ENCODE data around the gene SLAIN2. TPM values are rescaled to one million over a fixed set of nuclear protein-coding genes. Genes with fewer than 3 reads are reported as not detected.

The SLAIN2 gene
- total RNA-seq, 1 experiment from 2014 or later: 12.5 TPM

- Histone ChIP-seq H3K79me2 (ENCODE audit: low read length) (peaks cover 65% of the 10 kb centered on the region), H3K9ac (ENCODE audit: low read length) (no peak overlapping the region), H3K9me3 (ENCODE audit: low read length) (no peaks in the 10 kb centered on the region), H4K20me1 (ENCODE audit: low read length) (no peaks in the 10 kb centered on the region), H3F3A (ENCODE audit: low read length, unreplicated experiment) (no peaks in the 10 kb centered on the region), H3K9me2 (replicated peaks; ENCODE audit: low read length) (no peaks in the 10 kb centered on the region), H2AFZ (ENCODE audit: low read length) (no peak overlapping the region), H3K36me3 (ENCODE audit: low read depth, low read length) (no peaks in the 10 kb centered on the region), H3K4me1 (ENCODE audit: insufficient read depth, low read length) (0 out of 2 replicates have a peak, but pooled peaks cover 5% of the 10 kb centered on the region), H3K4me2 (ENCODE audit: low read length) (no peak overlapping the region), H3K27me3 (ENCODE audit: low read length) (no peaks in the 10 kb centered on the region), H3K4me3 (ENCODE audit: low read length) (no peak overlapping the region), H3K27ac (ENCODE audit: low read length) (no peak overlapping the region)
- no TSS peak for BruUV-seq (replicated peaks)
- DNase-seq (no peak), ATAC-seq (no peak)
- TF ChIP-seq EZH2phosphoT487 (IDR thresholded peaks at IDR 0.05; ENCODE audit: borderline replicate concordance, low read length): no peak
- TF ChIP-seq CTCF (conservative IDR thresholded peaks at IDR 0.05; ENCODE audit: low read depth, low read length): no peak
- TF ChIP-seq EZH2 (IDR thresholded peaks at IDR 0.05; ENCODE audit: low read length, unreplicated experiment): no peak
- ChIA-PET CTCF (no interaction called here), POLR2A (ENCODE audit: unreplicated experiment) (no interaction called here)
- intact Hi-C loops (cut with micrococcal nuclease): no loop called here
These were observed 15.0 kb downstream of the SLAIN2 start for GRCh38 chr4:48356355-48356754.

- intact Hi-C loops (cut with micrococcal nuclease): no loop called here
- H3K9me2 ChIP-seq (replicated peaks; ENCODE audit: low read length): no peaks in the 10 kb centered on the region
- no peaks in the 10 kb centered on the region for H3K9me3 ChIP-seq (ENCODE audit: low read length)
- POLR2A ChIA-PET (ENCODE audit: unreplicated experiment): no interaction called here
- no peak overlapping the region for H2AFZ ChIP-seq (ENCODE audit: low read length)
- DNase-seq: no peak
- no peaks in the 10 kb centered on the region for H4K20me1 ChIP-seq (ENCODE audit: low read length)
- no peak overlapping the region for H3K9ac ChIP-seq (ENCODE audit: low read length)
- BruUV-seq (replicated peaks): no TSS peak
- CTCF ChIA-PET: no interaction called here
- no peak for ATAC-seq
- H3K79me2 ChIP-seq (ENCODE audit: low read length): peaks cover 34% of the 10 kb centered on the region
- H3K4me1 ChIP-seq (ENCODE audit: insufficient read depth, low read length): 0 out of 2 replicates have a peak, but pooled peaks cover 5% of the 10 kb centered on the region
- no peaks in the 10 kb centered on the region for H3K27me3 ChIP-seq (ENCODE audit: low read length)
- no peaks in the 10 kb centered on the region for H3F3A ChIP-seq (ENCODE audit: low read length, unreplicated experiment)
- TF ChIP-seq EZH2phosphoT487 (IDR thresholded peaks at IDR 0.05; ENCODE audit: borderline replicate concordance, low read length) (no peak), EZH2 (IDR thresholded peaks at IDR 0.05; ENCODE audit: low read length, unreplicated experiment) (no peak), CTCF (conservative IDR thresholded peaks at IDR 0.05; ENCODE audit: low read depth, low read length) (no peak)
- H3K4me3 ChIP-seq (ENCODE audit: low read length): no peak overlapping the region
- no peaks in the 10 kb centered on the region for H3K36me3 ChIP-seq (ENCODE audit: low read depth, low read length)
- no peak overlapping the region for H3K27ac ChIP-seq (ENCODE audit: low read length)
- H3K4me2 ChIP-seq (ENCODE audit: low read length): no peak overlapping the region
These were observed 19.1 kb downstream of the SLAIN2 start for GRCh38 chr4:48360285-48361011.

- Histone ChIP-seq H3K27ac (ENCODE audit: low read length) (no peak overlapping the region), H3K9me2 (replicated peaks; ENCODE audit: low read length) (no peaks in the 10 kb centered on the region), H3K9me3 (ENCODE audit: low read length) (no peaks in the 10 kb centered on the region), H4K20me1 (ENCODE audit: low read length) (no peaks in the 10 kb centered on the region), H3K4me3 (ENCODE audit: low read length) (no peak overlapping the region), H2AFZ (ENCODE audit: low read length) (no peak overlapping the region), H3K4me2 (ENCODE audit: low read length) (no peak overlapping the region), H3F3A (ENCODE audit: low read length, unreplicated experiment) (no peaks in the 10 kb centered on the region), H3K36me3 (ENCODE audit: low read depth, low read length) (no peaks in the 10 kb centered on the region), H3K27me3 (ENCODE audit: low read length) (no peaks in the 10 kb centered on the region), H3K79me2 (ENCODE audit: low read length) (peaks cover 36% of the 10 kb centered on the region), H3K9ac (ENCODE audit: low read length) (no peak overlapping the region), H3K4me1 (ENCODE audit: insufficient read depth, low read length) (0 out of 2 replicates have a peak, but pooled peaks cover 5% of the 10 kb centered on the region)
- CTCF ChIA-PET: no interaction called here
- no peak for ATAC-seq
- intact Hi-C loops (cut with micrococcal nuclease): no loop called here
- DNase-seq: no peak
- POLR2A ChIA-PET (ENCODE audit: unreplicated experiment): no interaction called here
- TF ChIP-seq EZH2 (IDR thresholded peaks at IDR 0.05; ENCODE audit: low read length, unreplicated experiment) (no peak), EZH2phosphoT487 (IDR thresholded peaks at IDR 0.05; ENCODE audit: borderline replicate concordance, low read length) (no peak), CTCF (conservative IDR thresholded peaks at IDR 0.05; ENCODE audit: low read depth, low read length) (no peak)
- BruUV-seq (replicated peaks): no TSS peak
These were observed 19.7 kb downstream of the SLAIN2 start for GRCh38 chr4:48361012-48361400.
